Endothelial cell of umbilical vein (primary cell): ENCODE measurements around the gene SSPN. TPM values are rescaled to one million over a fixed set of nuclear protein-coding genes. Genes with fewer than 3 reads are reported as not detected.
A peak's percentile ranks its signal among the peaks of the same experiment; 100 is the strongest.

Source experiments
- BruUV-seq: library from RNA; stranded (reverse); fragments of 400-500 nt; replicated peaks from 2 replicates; lab custom pipeline; 2021; lab: Mats Ljungman, UMichigan
- CTCF ChIA-PET: fragments of 300-600, 350-600 bp; sonication (Branson Sonifier 250); formaldehyde crosslinking; loops from one replicate; lab custom pipeline; 2021; ENCODE audit warnings: antibody characterized with exemption, inconsistent platforms; lab: Charles Lee
- POLR2A ChIA-PET: fragments of 300-600, 350-600 bp; sonication (Branson Sonifier 250); formaldehyde crosslinking; loops from one replicate; lab custom pipeline; 2021; ENCODE audit warnings: antibody characterized with exemption, inconsistent platforms; lab: Charles Lee
- DNase-seq: peaks from one replicate; pipeline ENCODE4 v3.0.0-alpha.2; 2011; ENCODE audit warnings: low read depth, low spot score
- FAIRE-seq: peaks from 2 replicates; lab custom pipeline; 2011; peaks lifted over from hg19 to GRCh38; lab: Jason Lieb, UNC
- H2AFZ ChIP-seq: 2 replicates; pipeline ENCODE4 v1.6.0; 2012; ENCODE audit warnings: low read depth, low read length, control low read depth, inconsistent platforms
- H3K27ac ChIP-seq: 2 replicates; pipeline ENCODE4 v1.5.1; 2011; ENCODE audit warnings: low read depth, mild to moderate bottlenecking, control low read depth, low read length, moderate library complexity; ENCODE audit not compliant: insufficient read depth
- H3K27me3 ChIP-seq, 2 experiments: 2 replicates each; pipeline versions ENCODE4 v1.6.0 to v1.6.1; 2011; ENCODE audit warnings: low read length in 2 of 2, mixed read lengths in 1 of 2; ENCODE audit not compliant: control insufficient read depth in 2 of 2, insufficient read depth in 2 of 2
- H3K36me3 ChIP-seq, 2 experiments: 2 replicates in 1 of 2; 3 replicates in 1 of 2; pipeline ENCODE4 v1.5.1; 2011; ENCODE audit warnings: low read length in 2 of 2, mild to moderate bottlenecking in 1 of 2, moderate library complexity in 1 of 2; ENCODE audit not compliant: control insufficient read depth in 2 of 2, insufficient read depth in 2 of 2; ENCODE audit errors: extremely low read depth in 1 of 2
- H3K4me1 ChIP-seq: 3 replicates; pipeline ENCODE4 v1.5.1; 2011; ENCODE audit warnings: mild to moderate bottlenecking, low read length; ENCODE audit not compliant: control insufficient read depth, insufficient read depth; ENCODE audit errors: extremely low read depth
- H3K4me2 ChIP-seq: 2 replicates; pipeline ENCODE4 v1.6.1; 2011; ENCODE audit warnings: low read length, control low read depth, mixed read lengths; ENCODE audit not compliant: insufficient read depth
- H3K4me3 ChIP-seq, 3 experiments: fragments of 200-600 bp in 1 of 3; sonication (generic), shearing (Covaris generic) in 1 of 3; replicated peaks in 1 of 3; 2 replicates each; pipeline ENCODE4 v1.5.1; 2011 to 2016; ENCODE audit warnings: control low read depth in 3 of 3, low read length in 3 of 3, mild to moderate bottlenecking in 2 of 3, inconsistent platforms in 1 of 3, low read depth in 1 of 3, moderate library complexity in 1 of 3; ENCODE audit not compliant: insufficient read depth in 1 of 3
- H3K79me2 ChIP-seq: 2 replicates; pipeline ENCODE4 v1.6.0; 2012; ENCODE audit warnings: low read length, inconsistent platforms; ENCODE audit not compliant: control insufficient read depth, insufficient read depth
- H3K9ac ChIP-seq: replicated peaks from 2 replicates; pipeline ENCODE3; 2011; ENCODE audit warnings: low read length, control low read depth; ENCODE audit not compliant: insufficient read depth; ENCODE audit errors: extremely low read depth
- H3K9me1 ChIP-seq: replicated peaks from 3 replicates; pipeline ENCODE4 v1.6.0; 2011; ENCODE audit warnings: mild to moderate bottlenecking, low read length; ENCODE audit not compliant: control insufficient read depth, insufficient read depth; ENCODE audit errors: extremely low read depth
- H3K9me3 ChIP-seq: replicated peaks from 2 replicates; pipeline ENCODE4 v1.5.1; 2012; ENCODE audit warnings: low read length, inconsistent platforms; ENCODE audit not compliant: control insufficient read depth, insufficient read depth
- H4K20me1 ChIP-seq: replicated peaks from 2 replicates; pipeline ENCODE3; 2011; ENCODE audit warnings: mild to moderate bottlenecking, low read length; ENCODE audit not compliant: control insufficient read depth, insufficient read depth; ENCODE audit errors: extremely low read depth
- EZH2 ChIP-seq: IDR thresholded peaks from 2 replicates; pipeline ENCODE4 v1.6.1; 2012; ENCODE audit warnings: borderline replicate concordance, low read depth, mild to moderate bottlenecking, moderate library complexity, low read length, inconsistent platforms; ENCODE audit not compliant: severe bottlenecking
- FOS ChIP-seq: IDR thresholded peaks from 2 replicates; pipeline ENCODE4 v1.6.1; 2011; ENCODE audit warnings: mild to moderate bottlenecking, low read length, moderate library complexity, borderline replicate concordance; ENCODE audit not compliant: insufficient read depth
- GATA2 ChIP-seq: IDR thresholded peaks from 2 replicates; pipeline ENCODE4 v1.7.0; 2011; ENCODE audit warnings: low read depth, mild to moderate bottlenecking, moderate library complexity, mixed read lengths, low read length; ENCODE audit not compliant: insufficient read length, insufficient read depth
- JUN ChIP-seq: IDR thresholded peaks from 2 replicates; pipeline ENCODE4 v1.6.1; 2011; ENCODE audit warnings: borderline replicate concordance, low read depth; ENCODE audit not compliant: insufficient read length, insufficient read depth
- MYC ChIP-seq: IDR thresholded peaks from one replicate; pipeline ENCODE4 v1.6.1; 2011; ENCODE audit warnings: mild to moderate bottlenecking, low read depth, low read length
- POLR2A ChIP-seq: IDR thresholded peaks from 2 replicates; pipeline ENCODE4 v1.6.1; 2012; ENCODE audit warnings: low read depth, mild to moderate bottlenecking, control low read depth, low read length
- POLR2AphosphoS5 ChIP-seq: IDR thresholded peaks from 2 replicates; pipeline ENCODE4 v1.6.1; 2012; ENCODE audit warnings: low read depth, mild to moderate bottlenecking, control low read depth, low read length, moderate library complexity; ENCODE audit not compliant: insufficient read depth
- dilution Hi-C: fragments of 300-500 bp; cut with MboI; formaldehyde crosslinking; loops from one replicate; pipeline ENCODE4 v1.15.0; 2019; ENCODE audit warnings: low sequenced_read_pairs; ENCODE audit not compliant: extremely low pct_ligation_motif_present
- intact Hi-C: fragments of 100-400 bp; cut with micrococcal nuclease; formaldehyde crosslinking; loops from one replicate; pipeline ENCODE4 v1.10.0; 2022
- polyA plus RNA-seq, 4 experiments: library from polyadenylated mRNA; depleted of rRNA in 3 of 4; stranded (reverse) in 3 of 4; unstranded in 1 of 4; fragments of >200 nt; gene quantifications; 2 replicates each; pipeline versions ENCODE4 v1.2.1 to v1.2.3, GENCODE V29; 2011 to 2012; ENCODE audit warnings: missing spikeins in 1 of 4
- total RNA-seq: library from RNA; stranded (reverse); gene quantifications from 2 replicates; pipeline ENCODE4 v1.2.3, GENCODE V29; 2021
- TF ChIP-seq, protein P1 (sequence below), 2 donors: IDR thresholded peaks; 1 replicate in 1 of 2; 2 replicates in 1 of 2; pipeline ENCODE4 v1.5.1; 2011; ENCODE audit warnings: low read length in 2 of 2, mild to moderate bottlenecking in 2 of 2, moderate library complexity in 2 of 2, control low read depth in 1 of 2, inconsistent platforms in 1 of 2, low read depth in 1 of 2; ENCODE audit not compliant: insufficient read depth in 1 of 2; ENCODE audit errors: extremely low read depth in 1 of 2
- TF ChIP-seq, protein P2 (sequence below): IDR thresholded peaks from 2 replicates; pipeline ENCODE4 v1.6.1; 2011; ENCODE audit not compliant: insufficient read depth, insufficient read length

The SSPN gene
- total and polyA plus RNA-seq, 2 donors (not counting 3 experiments of a cell fraction or from before 2014, with no cell fraction given) = 1.3 to 2.1 TPM

DNA sequence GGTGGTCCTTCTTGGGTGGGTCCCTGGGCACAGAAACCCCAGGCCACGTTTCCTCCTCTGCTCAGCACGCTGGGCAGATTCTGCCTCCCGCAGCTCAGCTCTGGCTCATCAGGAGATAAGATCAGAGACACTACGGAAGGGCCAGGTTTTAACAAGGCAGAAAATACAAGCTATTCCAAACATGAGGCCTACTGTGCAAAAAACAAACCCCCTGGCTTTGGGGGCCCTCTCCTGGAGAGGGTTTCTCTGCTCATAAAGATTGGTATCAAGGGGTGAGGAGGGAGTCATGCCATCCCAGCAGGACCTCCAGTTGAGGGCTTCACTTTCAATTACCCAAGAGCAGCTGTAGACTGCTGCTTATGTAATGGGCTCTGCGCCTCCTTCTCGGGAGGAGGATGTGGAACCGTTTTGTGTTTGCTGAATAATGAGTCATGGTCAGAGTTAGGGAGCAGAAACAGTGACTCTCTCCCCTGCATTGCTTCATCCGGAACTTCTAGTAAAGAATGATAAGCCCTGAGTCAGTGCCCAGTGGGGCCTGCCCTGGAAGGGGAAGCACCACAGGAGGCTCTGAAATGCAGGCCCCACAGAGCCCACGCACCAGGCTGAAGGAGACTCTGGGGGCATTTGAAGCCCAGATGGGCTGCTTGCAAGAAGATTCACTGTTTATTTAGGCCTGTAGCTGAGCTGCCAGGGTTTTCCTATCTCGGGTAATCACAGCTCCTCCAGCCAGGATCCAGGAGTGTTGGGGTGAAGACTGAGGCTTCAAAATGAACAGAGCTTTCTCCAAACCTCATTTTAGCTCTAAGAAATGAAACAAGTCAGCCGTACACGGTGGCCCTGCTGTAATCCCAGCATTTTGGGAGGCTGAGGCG lies 79.3 kb downstream of the SSPN start:
- dilution Hi-C loops = no loop called here
- H3K9me1 ChIP-seq = no peaks in the 10 kb centered on the region
- no peaks in the 10 kb centered on the region for H3K27me3 ChIP-seq
- H3K4me2 ChIP-seq = peak overlapping the region; percentile 52
- H2AFZ ChIP-seq = peak overlapping the region; percentile 77
- no peaks in the 10 kb centered on the region for H3K36me3 ChIP-seq
- peak overlapping the region; percentile 93 for H3K27ac ChIP-seq
- FAIRE-seq = peak; percentile 94
- ChIA-PET POLR2A (interaction anchor here (0.7 kb wide), 1 partner anchor 421 kb away, joined by 5 read pairs; no protein-coding TSS in a partner anchor), CTCF (interaction anchor here (0.7 to 1.4 kb wide), 12 partner anchors 9 to 156 kb away, joined by 3 to 16 read pairs (median 3); no protein-coding TSS in a partner anchor)
- no peaks in the 10 kb centered on the region for H4K20me1 ChIP-seq
- peak overlapping the region; percentile 57 for H3K9ac ChIP-seq
- peak; percentile 98 for DNase-seq
- TSS peak; percentile 76 for BruUV-seq
- no peaks in the 10 kb centered on the region for H3K9me3 ChIP-seq
- peaks cover 34% of the 10 kb centered on the region for H3K4me1 ChIP-seq
- intact Hi-C loops = loop anchor here (1.0 to 10.0 kb wide), 4 partner anchors 21 to 420 kb away; no protein-coding TSS in a partner anchor
- no peak overlapping the region for H3K4me3 ChIP-seq
- H3K79me2 ChIP-seq = no peaks in the 10 kb centered on the region
- TF ChIP-seq, protein P1, sequence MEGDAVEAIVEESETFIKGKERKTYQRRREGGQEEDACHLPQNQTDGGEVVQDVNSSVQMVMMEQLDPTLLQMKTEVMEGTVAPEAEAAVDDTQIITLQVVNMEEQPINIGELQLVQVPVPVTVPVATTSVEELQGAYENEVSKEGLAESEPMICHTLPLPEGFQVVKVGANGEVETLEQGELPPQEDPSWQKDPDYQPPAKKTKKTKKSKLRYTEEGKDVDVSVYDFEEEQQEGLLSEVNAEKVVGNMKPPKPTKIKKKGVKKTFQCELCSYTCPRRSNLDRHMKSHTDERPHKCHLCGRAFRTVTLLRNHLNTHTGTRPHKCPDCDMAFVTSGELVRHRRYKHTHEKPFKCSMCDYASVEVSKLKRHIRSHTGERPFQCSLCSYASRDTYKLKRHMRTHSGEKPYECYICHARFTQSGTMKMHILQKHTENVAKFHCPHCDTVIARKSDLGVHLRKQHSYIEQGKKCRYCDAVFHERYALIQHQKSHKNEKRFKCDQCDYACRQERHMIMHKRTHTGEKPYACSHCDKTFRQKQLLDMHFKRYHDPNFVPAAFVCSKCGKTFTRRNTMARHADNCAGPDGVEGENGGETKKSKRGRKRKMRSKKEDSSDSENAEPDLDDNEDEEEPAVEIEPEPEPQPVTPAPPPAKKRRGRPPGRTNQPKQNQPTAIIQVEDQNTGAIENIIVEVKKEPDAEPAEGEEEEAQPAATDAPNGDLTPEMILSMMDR (IDR thresholded peaks at IDR 0.05; ENCODE audit: extremely low read depth in 1 of 2, insufficient read depth in 1 of 2, low read depth in 1 of 2, low read length in 2 of 2) = no peak
- TF ChIP-seq POLR2A (peak; percentile 57), FOS (peak; percentile 99), GATA2 (peak; percentile 89), MYC (no peak), EZH2 (no peak), JUN (peak; percentile 95), POLR2AphosphoS5 (peak; percentile 93)
- TF ChIP-seq, protein P2, sequence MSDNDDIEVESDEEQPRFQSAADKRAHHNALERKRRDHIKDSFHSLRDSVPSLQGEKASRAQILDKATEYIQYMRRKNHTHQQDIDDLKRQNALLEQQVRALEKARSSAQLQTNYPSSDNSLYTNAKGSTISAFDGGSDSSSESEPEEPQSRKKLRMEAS = no peak
